ENCODE results near the gene PCDHGB7. TPM values are rescaled to one million over a fixed set of nuclear protein-coding genes. Genes with fewer than 3 reads are reported as not detected.
"Not testable (repeated sequence)": the region's sequence is repeated elsewhere in the genome, so short reads cannot be mapped to it uniquely, and the experiment has no call there.

Gene PCDHGB7
- total RNA-seq, 1 donor from 2014 or later = 23.4 TPM

DNA sequence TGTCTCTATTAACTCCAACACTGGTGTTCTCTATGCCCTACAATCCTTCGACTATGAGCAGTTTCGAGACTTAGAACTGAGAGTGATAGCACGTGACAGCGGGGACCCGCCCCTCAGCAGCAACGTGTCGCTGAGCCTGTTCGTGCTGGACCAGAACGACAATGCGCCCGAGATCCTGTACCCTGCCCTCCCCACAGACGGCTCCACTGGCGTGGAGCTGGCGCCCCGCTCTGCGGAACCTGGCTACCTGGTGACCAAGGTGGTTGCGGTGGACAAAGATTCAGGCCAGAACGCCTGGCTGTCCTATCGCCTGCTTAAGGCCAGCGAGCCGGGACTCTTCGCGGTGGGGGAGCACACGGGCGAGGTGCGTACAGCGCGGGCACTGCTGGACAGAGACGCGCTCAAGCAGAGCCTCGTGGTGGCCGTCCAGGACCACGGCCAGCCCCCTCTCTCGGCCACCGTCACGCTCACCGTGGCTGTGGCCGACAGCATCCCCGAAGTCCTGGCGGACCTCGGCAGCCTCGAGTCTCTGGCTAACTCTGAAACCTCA, 5.3 kb downstream of the PCDHGB7 start:
- DNase-seq (ENCODE audit: extremely low read depth, low read depth, low spot score) = no peak

DNA sequence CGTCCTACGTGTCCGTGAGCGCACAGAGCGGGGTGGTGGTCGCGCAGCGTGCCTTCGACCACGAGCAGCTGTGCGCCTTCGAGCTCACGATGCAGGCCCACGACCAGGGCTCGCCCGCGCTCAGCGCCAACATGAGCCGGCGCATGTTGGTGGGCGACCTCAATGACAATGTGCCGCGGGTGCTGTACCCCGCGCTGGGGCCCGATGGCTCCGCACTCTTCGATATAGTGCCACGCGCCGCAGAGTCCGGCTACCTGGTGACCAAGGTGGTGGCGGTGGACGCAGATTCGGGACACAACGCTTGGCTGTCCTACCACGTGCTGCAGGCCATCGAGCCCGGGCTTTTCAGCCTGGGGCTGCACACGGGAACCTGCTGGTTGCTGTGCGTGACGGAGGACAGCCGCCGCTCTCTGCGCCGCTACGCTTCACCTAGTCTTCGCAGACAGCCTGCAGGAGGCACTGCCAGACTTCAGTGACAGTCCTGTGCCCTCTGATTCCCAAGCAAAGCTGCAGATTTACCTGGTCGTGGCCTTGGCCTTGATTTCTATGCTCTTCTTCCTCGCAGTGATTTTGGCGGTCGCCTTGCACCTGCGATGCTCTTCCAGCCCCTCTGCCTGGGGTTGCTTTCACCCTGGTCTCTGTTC, 10.4 kb downstream of the PCDHGB7 start:
- DNase-seq (ENCODE audit: extremely low read depth, low read depth, low spot score) = no peak

DNA sequence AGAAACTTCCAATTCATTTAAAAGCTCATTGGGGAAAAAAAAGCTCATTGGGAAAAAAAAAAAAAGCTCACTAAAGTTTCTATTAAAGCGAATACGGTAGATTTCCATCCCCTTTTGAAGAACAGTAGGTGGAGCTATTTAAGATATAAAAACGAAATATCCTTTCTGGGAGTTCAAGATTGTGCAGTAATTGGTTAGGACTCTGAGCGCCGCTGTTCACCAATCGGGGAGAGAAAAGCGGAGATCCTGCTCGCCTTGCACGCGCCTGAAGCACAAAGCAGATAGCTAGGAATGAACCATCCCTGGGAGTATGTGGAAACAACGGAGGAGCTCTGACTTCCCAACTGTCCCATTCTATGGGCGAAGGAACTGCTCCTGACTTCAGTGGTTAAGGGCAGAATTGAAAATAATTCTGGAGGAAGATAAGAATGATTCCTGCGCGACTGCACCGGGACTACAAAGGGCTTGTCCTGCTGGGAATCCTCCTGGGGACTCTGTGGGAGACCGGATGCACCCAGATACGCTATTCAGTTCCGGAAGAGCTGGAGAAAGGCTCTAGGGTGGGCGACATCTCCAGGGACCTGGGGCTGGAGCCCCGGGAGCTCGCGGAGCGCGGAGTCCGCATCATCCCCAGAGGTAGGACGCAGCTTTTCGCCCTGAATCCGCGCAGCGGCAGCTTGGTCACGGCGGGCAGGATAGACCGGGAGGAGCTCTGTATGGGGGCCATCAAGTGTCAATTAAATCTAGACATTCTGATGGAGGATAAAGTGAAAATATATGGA, 13.0 kb downstream of the PCDHGB7 start, which contains the start of gene PCDHGA12:
PCDHGA12 (plus strand) TSS at position 176 of the 782 bp plus-strand sequence; CDS start at position 429, 253 bp downstream.
- DNase-seq (ENCODE audit: extremely low read depth, low read depth, low spot score) = no peak

DNA sequence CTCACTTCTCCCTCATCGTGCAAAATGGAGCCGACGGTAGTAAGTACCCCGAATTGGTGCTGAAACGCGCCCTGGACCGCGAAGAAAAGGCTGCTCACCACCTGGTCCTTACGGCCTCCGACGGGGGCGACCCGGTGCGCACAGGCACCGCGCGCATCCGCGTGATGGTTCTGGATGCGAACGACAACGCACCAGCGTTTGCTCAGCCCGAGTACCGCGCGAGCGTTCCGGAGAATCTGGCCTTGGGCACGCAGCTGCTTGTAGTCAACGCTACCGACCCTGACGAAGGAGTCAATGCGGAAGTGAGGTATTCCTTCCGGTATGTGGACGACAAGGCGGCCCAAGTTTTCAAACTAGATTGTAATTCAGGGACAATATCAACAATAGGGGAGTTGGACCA, 13.8 kb downstream of the PCDHGB7 start:
- no peak for DNase-seq (ENCODE audit: extremely low read depth, low read depth, low spot score)

DNA sequence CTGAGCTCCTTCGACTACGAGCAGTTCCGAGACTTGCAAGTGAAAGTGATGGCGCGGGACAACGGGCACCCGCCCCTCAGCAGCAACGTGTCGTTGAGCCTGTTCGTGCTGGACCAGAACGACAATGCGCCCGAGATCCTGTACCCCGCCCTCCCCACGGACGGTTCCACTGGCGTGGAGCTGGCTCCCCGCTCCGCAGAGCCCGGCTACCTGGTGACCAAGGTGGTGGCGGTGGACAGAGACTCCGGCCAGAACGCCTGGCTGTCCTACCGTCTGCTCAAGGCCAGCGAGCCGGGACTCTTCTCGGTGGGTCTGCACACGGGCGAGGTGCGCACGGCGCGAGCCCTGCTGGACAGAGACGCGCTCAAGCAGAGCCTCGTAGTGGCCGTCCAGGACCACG, 14.8 kb downstream of the PCDHGB7 start:
- DNase-seq (ENCODE audit: extremely low read depth, low read depth, low spot score) = not testable (repeated sequence)

DNA sequence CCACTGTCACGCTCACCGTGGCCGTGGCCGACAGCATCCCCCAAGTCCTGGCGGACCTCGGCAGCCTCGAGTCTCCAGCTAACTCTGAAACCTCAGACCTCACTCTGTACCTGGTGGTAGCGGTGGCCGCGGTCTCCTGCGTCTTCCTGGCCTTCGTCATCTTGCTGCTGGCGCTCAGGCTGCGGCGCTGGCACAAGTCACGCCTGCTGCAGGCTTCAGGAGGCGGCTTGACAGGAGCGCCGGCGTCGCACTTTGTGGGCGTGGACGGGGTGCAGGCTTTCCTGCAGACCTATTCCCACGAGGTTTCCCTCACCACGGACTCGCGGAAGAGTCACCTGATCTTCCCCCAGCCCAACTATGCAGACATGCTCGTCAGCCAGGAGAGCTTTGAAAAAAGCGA, 15.2 kb downstream of the PCDHGB7 start:
- DNase-seq (ENCODE audit: extremely low read depth, low read depth, low spot score) = not testable (repeated sequence)

DNA sequence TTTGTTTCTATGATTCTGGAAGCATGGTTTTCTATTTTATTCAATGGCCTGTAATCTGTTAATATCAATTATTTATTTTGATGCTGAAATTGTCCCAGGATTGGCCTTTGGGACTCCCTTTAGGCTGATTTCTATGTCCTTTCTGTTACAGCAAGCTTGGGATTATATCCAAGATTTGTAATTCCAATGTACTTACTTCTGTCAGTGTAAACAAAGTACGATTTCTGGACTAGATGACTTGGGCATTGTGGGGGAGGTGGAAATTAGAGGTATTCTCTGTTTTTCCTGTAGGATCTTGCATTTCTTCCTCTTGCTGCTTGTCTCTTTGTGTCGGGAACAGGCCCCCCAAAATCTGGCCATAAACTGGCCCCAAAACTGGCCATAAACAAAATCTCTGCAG, 16.5 kb downstream of the PCDHGB7 start:
- no peak for DNase-seq (ENCODE audit: extremely low read depth, low read depth, low spot score)

DNA sequence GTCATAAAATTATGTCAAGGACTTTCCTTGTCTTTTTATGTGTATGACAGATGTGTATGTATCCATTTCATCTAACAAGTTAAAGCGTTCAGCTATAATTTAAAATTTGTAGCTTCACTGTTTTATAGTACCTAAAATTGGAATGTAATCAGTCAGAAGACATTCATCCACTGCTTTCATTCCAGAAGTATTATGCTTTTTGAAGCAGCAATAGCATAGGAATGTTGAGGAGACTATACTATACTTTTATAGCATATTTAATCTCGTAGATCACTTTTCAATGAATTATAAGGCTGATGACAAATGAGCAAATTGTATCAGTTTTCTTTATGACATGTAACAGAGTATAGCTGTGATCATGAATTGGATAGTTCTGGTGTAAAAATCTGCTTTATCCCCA, 19.7 kb downstream of the PCDHGB7 start:
- no peak for DNase-seq (ENCODE audit: extremely low read depth, low read depth, low spot score)

DNA sequence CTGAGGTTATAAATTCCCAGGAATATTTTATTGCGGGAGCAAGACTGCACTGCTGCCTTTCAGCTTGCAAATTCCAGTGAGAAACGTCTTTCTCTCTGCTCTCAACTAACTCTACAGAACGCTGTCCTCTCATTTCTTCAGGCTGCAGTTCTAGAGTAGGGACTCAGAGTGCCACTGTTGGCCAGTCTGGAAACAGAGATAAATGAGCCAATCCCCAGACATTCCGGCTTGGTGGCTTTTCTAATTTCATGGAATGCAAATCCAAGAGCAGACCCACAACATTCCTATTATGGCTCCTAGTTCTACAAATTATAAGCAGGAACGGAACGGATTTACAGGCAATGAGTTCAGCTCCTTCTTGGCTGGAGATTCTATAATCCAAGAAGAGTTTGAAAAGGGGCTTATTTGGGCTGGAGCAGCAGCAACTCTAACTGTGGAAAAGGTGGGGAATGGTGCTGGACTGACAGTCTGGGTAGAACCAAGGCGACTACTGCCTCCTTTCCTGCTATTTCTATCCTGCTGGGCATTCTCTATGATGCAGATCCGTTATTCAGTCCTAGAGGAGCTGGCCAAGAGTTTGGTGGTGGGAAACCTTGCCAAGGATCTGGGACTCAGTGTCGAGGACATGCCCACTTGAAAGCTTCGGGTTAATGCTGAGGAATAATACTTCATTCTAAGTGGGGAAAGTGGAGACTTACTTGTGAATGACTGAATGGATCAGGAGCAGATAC, 22.1 kb downstream of the PCDHGB7 start:
- no peak for DNase-seq (ENCODE audit: extremely low read depth, low read depth, low spot score)

DNA sequence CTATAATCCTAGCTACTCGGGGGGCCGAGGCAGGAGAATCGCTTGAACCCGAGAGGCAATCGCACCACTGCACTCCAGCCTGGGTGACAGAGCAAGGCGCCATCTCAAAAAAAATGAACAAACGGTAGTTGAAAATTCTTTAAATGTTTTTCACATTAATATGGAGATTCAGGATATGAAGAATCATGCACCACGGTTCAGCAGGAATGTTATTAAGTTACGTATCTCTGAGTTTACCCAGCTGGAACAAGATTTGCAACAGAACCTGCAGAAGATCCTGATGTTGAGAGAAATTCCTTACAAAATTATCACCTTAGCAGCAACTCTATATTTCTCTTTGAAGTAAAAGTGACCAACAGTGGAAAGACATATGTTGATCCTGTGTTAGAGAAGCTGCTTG, 22.9 kb downstream of the PCDHGB7 start:
- no peak for DNase-seq (ENCODE audit: extremely low read depth, low read depth, low spot score)

DNA sequence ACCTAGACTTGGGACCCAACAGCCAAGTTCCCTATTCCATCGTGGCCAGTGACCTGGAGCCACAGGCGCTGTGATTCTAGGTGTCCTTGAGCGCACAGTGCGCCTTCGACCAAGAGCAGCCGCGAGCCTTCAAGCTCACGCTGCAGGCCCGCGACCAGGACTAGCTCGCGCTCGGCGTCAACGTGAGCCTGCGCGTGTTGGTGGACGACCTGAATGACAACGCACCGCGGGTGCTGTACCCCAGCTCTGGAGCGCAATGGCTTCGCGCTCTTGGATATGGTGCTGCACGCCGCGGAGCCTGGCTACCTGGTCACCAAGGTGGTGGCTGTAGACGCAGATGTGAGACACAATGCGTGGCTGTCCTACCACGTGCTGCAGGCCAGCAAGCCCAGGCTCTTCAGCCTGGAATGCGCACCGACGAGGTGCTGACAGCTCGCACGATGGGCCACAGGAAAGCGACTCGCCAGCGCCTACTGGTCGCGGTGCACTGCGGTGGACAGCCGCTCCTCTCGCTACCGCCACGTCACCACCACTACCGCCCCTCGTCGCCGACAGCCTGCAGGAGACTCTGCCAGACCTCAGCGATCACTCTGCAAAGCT, 24.2 kb downstream of the PCDHGB7 start:
- DNase-seq (ENCODE audit: extremely low read depth, low read depth, low spot score) = no peak

DNA sequence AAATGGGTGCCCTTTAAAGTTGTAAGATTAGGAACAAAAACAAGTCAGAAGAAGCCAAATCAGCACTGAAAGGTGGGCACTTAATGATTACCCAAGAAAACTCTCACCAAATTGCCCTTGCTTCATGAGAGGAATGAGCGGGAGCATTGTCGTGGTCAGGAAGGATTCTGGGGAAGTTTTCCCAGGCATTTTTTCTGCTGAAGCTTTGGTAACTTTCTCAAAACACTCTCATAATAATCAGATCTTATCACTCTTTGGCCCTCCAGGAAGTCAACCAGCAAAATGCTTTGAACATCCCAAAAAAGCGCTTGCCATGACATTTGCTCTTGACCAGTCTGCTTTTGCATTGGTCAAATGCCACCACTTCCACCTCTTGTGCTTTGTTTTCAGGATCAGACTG, 47.9 kb downstream of the PCDHGB7 start:
- no peak for DNase-seq (ENCODE audit: extremely low read depth, low read depth, low spot score)

Other genes with a start within 250 kb of the PCDHGB7 start
- 1.6 and 2.4 TPM in 2 replicates for gene PCDHB7, start 245.0 kb upstream of the PCDHGB7 start, total RNA-seq
- gene PCDHB8, start 239.9 kb upstream of the PCDHGB7 start, total RNA-seq = 0.34 and 0.88 TPM in 2 replicates
- gene PCDHB16, start 235.3 kb upstream of the PCDHGB7 start, total RNA-seq = 0.05 and 1.1 TPM in 2 replicates
- gene PCDHB9, start 230.5 kb upstream of the PCDHGB7 start, total RNA-seq = 0.15 and 0.41 TPM in 2 replicates
- gene PCDHB10, start 225.3 kb upstream of the PCDHGB7 start, total RNA-seq = 1.1 and 1.3 TPM in 2 replicates
- gene PCDHB11, start 218.1 kb upstream of the PCDHGB7 start, total RNA-seq = 0.58 and 1.5 TPM in 2 replicates
- 0.19 and 0.58 TPM in 2 replicates for gene PCDHB12, start 209.0 kb upstream of the PCDHGB7 start, total RNA-seq
- 1.8 and 3.0 TPM in 2 replicates for gene PCDHB13, start 203.8 kb upstream of the PCDHGB7 start, total RNA-seq
- gene PCDHB14, start 194.3 kb upstream of the PCDHGB7 start, total RNA-seq = 1.6 and 6.7 TPM in 2 replicates
- 0.97 and 1.7 TPM in 2 replicates for gene PCDHB15, start 172.3 kb upstream of the PCDHGB7 start, total RNA-seq
- gene SLC25A2, start 113.6 kb upstream of the PCDHGB7 start, total RNA-seq = 0.76 TPM in 1 of 2 replicates, not detected in the other
- 51.0 and 52.6 TPM in 2 replicates for gene TAF7, start 96.9 kb upstream of the PCDHGB7 start, total RNA-seq
- 0.39 and 1.2 TPM in 2 replicates for gene PCDHGA1, start 87.2 kb upstream of the PCDHGB7 start, total RNA-seq
- gene PCDHGA2, start 78.9 kb upstream of the PCDHGB7 start, total RNA-seq = 2.6 and 4.1 TPM in 2 replicates
- gene PCDHGA3, start 73.8 kb upstream of the PCDHGB7 start, total RNA-seq = 1.6 and 4.0 TPM in 2 replicates
- gene PCDHGB1, start 67.6 kb upstream of the PCDHGB7 start, total RNA-seq = 0.82 and 2.3 TPM in 2 replicates
- gene PCDHGA4, start 62.7 kb upstream of the PCDHGB7 start, total RNA-seq = 5.7 and 9.2 TPM in 2 replicates
- 3.8 and 4.7 TPM in 2 replicates for gene PCDHGB2, start 57.7 kb upstream of the PCDHGB7 start, total RNA-seq
- 0.82 and 2.1 TPM in 2 replicates for gene PCDHGA5, start 53.5 kb upstream of the PCDHGB7 start, total RNA-seq
- gene PCDHGB3, start 47.4 kb upstream of the PCDHGB7 start, total RNA-seq = 2.6 and 5.5 TPM in 2 replicates
- gene PCDHGA6, start 43.8 kb upstream of the PCDHGB7 start, total RNA-seq = 4.5 and 6.6 TPM in 2 replicates
- 3.6 and 5.3 TPM in 2 replicates for gene PCDHGA7, start 34.9 kb upstream of the PCDHGB7 start, total RNA-seq
- 11.1 and 19.5 TPM in 2 replicates for gene PCDHGB4, start 30.0 kb upstream of the PCDHGB7 start, total RNA-seq
- gene PCDHGA8, start 25.0 kb upstream of the PCDHGB7 start, total RNA-seq = 0.92 and 2.3 TPM in 2 replicates
- 17.5 and 27.2 TPM in 2 replicates for gene PCDHGB5, start 19.7 kb upstream of the PCDHGB7 start, total RNA-seq
- gene PCDHGA9, start 14.9 kb upstream of the PCDHGB7 start, total RNA-seq = 3.3 and 4.5 TPM in 2 replicates
- 1.8 and 6.2 TPM in 2 replicates for gene PCDHGB6, start 9.7 kb upstream of the PCDHGB7 start, total RNA-seq
- 4.0 and 12.4 TPM in 2 replicates for gene PCDHGA10, start 4.7 kb upstream of the PCDHGB7 start, total RNA-seq
- 12.3 and 17.5 TPM in 2 replicates for gene PCDHGA11, start 3.4 kb downstream of the PCDHGB7 start, total RNA-seq
- gene PCDHGA12, start 12.8 kb downstream of the PCDHGB7 start, total RNA-seq = 10.5 and 23.0 TPM in 2 replicates
- 24.3 and 43.0 TPM in 2 replicates for gene PCDHGC3, start 58.3 kb downstream of the PCDHGB7 start, total RNA-seq
- gene PCDHGC4, start 67.4 kb downstream of the PCDHGB7 start, total RNA-seq = 0.44 and 2.5 TPM in 2 replicates
- gene PCDHGC5, start 71.4 kb downstream of the PCDHGB7 start, total RNA-seq = 0.24 and 2.5 TPM in 2 replicates
- gene DIAPH1, start 201.3 kb downstream of the PCDHGB7 start, total RNA-seq = 78.6 and 94.1 TPM in 2 replicates
- 30.9 and 43.3 TPM in 2 replicates for gene HDAC3, start 219.2 kb downstream of the PCDHGB7 start, total RNA-seq
- 8.5 and 12.2 TPM in 2 replicates for gene RELL2, start 219.3 kb downstream of the PCDHGB7 start, total RNA-seq
- gene FCHSD1, start 233.7 kb downstream of the PCDHGB7 start, total RNA-seq = 29.3 and 31.8 TPM in 2 replicates